ENCODE results near the gene TRAF7. TPM values are rescaled to one million over a fixed set of nuclear protein-coding genes. Genes with fewer than 3 reads are reported as not detected.
"Not testable (repeated sequence)": the region's sequence is repeated elsewhere in the genome, so short reads cannot be mapped to it uniquely, and the experiment has no call there.

TRAF7 gene
- polyA plus RNA-seq (2013, experiment 1 of 4) = 79.6 TPM
- 80.0 TPM for polyA plus RNA-seq (2013, experiment 2 of 4)
- polyA plus RNA-seq (2013, experiment 3 of 4) = 53.4 TPM
- 55.0 TPM for polyA plus RNA-seq (2013, experiment 4 of 4)

GRCh38 chr16:2155091-2155950 is at the start of gene TRAF7:
Gene TRAF7 (plus strand): TSS chr16:2155782. CDS start chr16:2163921, 8,139 bp downstream.
- Histone ChIP-seq H3K27ac (ENCODE audit: insufficient read depth, low read depth, low read length, poor library complexity, severe bottlenecking) (peak within 1 kb of the TSS; percentile 2), H3K27me3 (ENCODE audit: control insufficient read depth, insufficient read depth, low read length, poor library complexity, severe bottlenecking) (peaks cover 2% of the 10 kb centered on the region), H3K4me1 (ENCODE audit: control insufficient read depth, insufficient read depth, low read length) (peaks cover 62% of the 10 kb centered on the region), H3K9me3 (ENCODE audit: control insufficient read depth, low read length) (no peaks in the 10 kb centered on the region), H3K4me3 (ENCODE audit: insufficient read depth, low read depth, low read length) (peak within 1 kb of the TSS; percentile 81), H3K36me3 (ENCODE audit: control insufficient read depth, insufficient read depth, low read length) (peaks cover 4% of the 10 kb centered on the region)
- whole genome bisulfite sequencing, 2 experiments = 0% methylated on average over 94 of the region's 94 CpGs

GRCh38 chr16:2106211-2106610 is 49.4 kb upstream of the TRAF7 start:
- not testable (repeated sequence) for H3K9me3 ChIP-seq (ENCODE audit: control insufficient read depth, low read length); H3K4me3 ChIP-seq (ENCODE audit: insufficient read depth, low read depth, low read length); H3K27ac ChIP-seq (ENCODE audit: insufficient read depth, low read depth, low read length, poor library complexity, severe bottlenecking); H3K27me3 ChIP-seq (ENCODE audit: control insufficient read depth, insufficient read depth, low read length, poor library complexity, severe bottlenecking); H3K36me3 ChIP-seq (ENCODE audit: control insufficient read depth, insufficient read depth, low read length); H3K4me1 ChIP-seq (ENCODE audit: control insufficient read depth, insufficient read depth, low read length)
- 95% methylated on average over 38 of the region's 38 CpGs for WGBS, 2 experiments

- H3K4me3 ChIP-seq (ENCODE audit: insufficient read depth, low read depth, low read length) = not testable (repeated sequence)
Measured at GRCh38 chr16:2107121-2107790, 48.3 kb upstream of the TRAF7 start.

GRCh38 chr16:2107791-2108125 is 47.8 kb upstream of the TRAF7 start:
- not testable (repeated sequence) for H3K27me3 ChIP-seq (ENCODE audit: control insufficient read depth, insufficient read depth, low read length, poor library complexity, severe bottlenecking); H3K36me3 ChIP-seq (ENCODE audit: control insufficient read depth, insufficient read depth, low read length); H3K4me1 ChIP-seq (ENCODE audit: control insufficient read depth, insufficient read depth, low read length); H3K27ac ChIP-seq (ENCODE audit: insufficient read depth, low read depth, low read length, poor library complexity, severe bottlenecking); H3K9me3 ChIP-seq (ENCODE audit: control insufficient read depth, low read length); H3K4me3 ChIP-seq (ENCODE audit: insufficient read depth, low read depth, low read length)
- 97% methylated on average over 21 to 23 of the region's 23 CpGs for WGBS, 2 experiments

More at GRCh38 chr16:2107121-2107790, 48.3 kb upstream of the TRAF7 start:
- not testable (repeated sequence) for H3K27ac ChIP-seq (ENCODE audit: insufficient read depth, low read depth, low read length, poor library complexity, severe bottlenecking); H3K27me3 ChIP-seq (ENCODE audit: control insufficient read depth, insufficient read depth, low read length, poor library complexity, severe bottlenecking); H3K4me1 ChIP-seq (ENCODE audit: control insufficient read depth, insufficient read depth, low read length); H3K9me3 ChIP-seq (ENCODE audit: control insufficient read depth, low read length); H3K36me3 ChIP-seq (ENCODE audit: control insufficient read depth, insufficient read depth, low read length)
- 95% methylated on average over 17 of the region's 17 CpGs for WGBS, 2 experiments

- H3K4me3 ChIP-seq (ENCODE audit: insufficient read depth, low read depth, low read length); H3K27me3 ChIP-seq (ENCODE audit: control insufficient read depth, insufficient read depth, low read length, poor library complexity, severe bottlenecking); H3K4me1 ChIP-seq (ENCODE audit: control insufficient read depth, insufficient read depth, low read length); H3K36me3 ChIP-seq (ENCODE audit: control insufficient read depth, insufficient read depth, low read length); H3K9me3 ChIP-seq (ENCODE audit: control insufficient read depth, low read length); H3K27ac ChIP-seq (ENCODE audit: insufficient read depth, low read depth, low read length, poor library complexity, severe bottlenecking): not testable (repeated sequence)
- WGBS, 2 experiments = 97% methylated on average over 73 of the region's 73 CpGs
Measured at GRCh38 chr16:2108446-2109270, 46.9 kb upstream of the TRAF7 start.

GRCh38 chr16:2109271-2109580 is 46.4 kb upstream of the TRAF7 start:
- not testable (repeated sequence) for H3K4me3 ChIP-seq (ENCODE audit: insufficient read depth, low read depth, low read length); H3K4me1 ChIP-seq (ENCODE audit: control insufficient read depth, insufficient read depth, low read length); H3K9me3 ChIP-seq (ENCODE audit: control insufficient read depth, low read length); H3K27me3 ChIP-seq (ENCODE audit: control insufficient read depth, insufficient read depth, low read length, poor library complexity, severe bottlenecking); H3K27ac ChIP-seq (ENCODE audit: insufficient read depth, low read depth, low read length, poor library complexity, severe bottlenecking); H3K36me3 ChIP-seq (ENCODE audit: control insufficient read depth, insufficient read depth, low read length)
- WGBS, 2 experiments = 95 to 97% methylated on average over 25 of the region's 25 CpGs

GRCh38 chr16:2109872-2110271 is 45.7 kb upstream of the TRAF7 start:
- WGBS, 2 experiments = 97% methylated on average over 22 to 23 of the region's 23 CpGs
- not testable (repeated sequence) for H3K27ac ChIP-seq (ENCODE audit: insufficient read depth, low read depth, low read length, poor library complexity, severe bottlenecking)

GRCh38 chr16:2110332-2111008 is 45.1 kb upstream of the TRAF7 start:
- WGBS, 2 experiments = 96% methylated on average over 43 of the region's 43 CpGs
- H3K27me3 ChIP-seq (ENCODE audit: control insufficient read depth, insufficient read depth, low read length, poor library complexity, severe bottlenecking); H3K4me3 ChIP-seq (ENCODE audit: insufficient read depth, low read depth, low read length); H3K4me1 ChIP-seq (ENCODE audit: control insufficient read depth, insufficient read depth, low read length); H3K9me3 ChIP-seq (ENCODE audit: control insufficient read depth, low read length); H3K27ac ChIP-seq (ENCODE audit: insufficient read depth, low read depth, low read length, poor library complexity, severe bottlenecking); H3K36me3 ChIP-seq (ENCODE audit: control insufficient read depth, insufficient read depth, low read length): not testable (repeated sequence)

More at GRCh38 chr16:2109872-2110271, 45.7 kb upstream of the TRAF7 start:
- not testable (repeated sequence) for H3K27me3 ChIP-seq (ENCODE audit: control insufficient read depth, insufficient read depth, low read length, poor library complexity, severe bottlenecking); H3K4me1 ChIP-seq (ENCODE audit: control insufficient read depth, insufficient read depth, low read length); H3K36me3 ChIP-seq (ENCODE audit: control insufficient read depth, insufficient read depth, low read length); H3K4me3 ChIP-seq (ENCODE audit: insufficient read depth, low read depth, low read length); H3K9me3 ChIP-seq (ENCODE audit: control insufficient read depth, low read length)

- WGBS, 2 experiments = 97 to 98% methylated on average over 36 of the region's 36 CpGs
- H3K4me1 ChIP-seq (ENCODE audit: control insufficient read depth, insufficient read depth, low read length); H3K4me3 ChIP-seq (ENCODE audit: insufficient read depth, low read depth, low read length); H3K27ac ChIP-seq (ENCODE audit: insufficient read depth, low read depth, low read length, poor library complexity, severe bottlenecking); H3K36me3 ChIP-seq (ENCODE audit: control insufficient read depth, insufficient read depth, low read length); H3K9me3 ChIP-seq (ENCODE audit: control insufficient read depth, low read length); H3K27me3 ChIP-seq (ENCODE audit: control insufficient read depth, insufficient read depth, low read length, poor library complexity, severe bottlenecking): not testable (repeated sequence)
Measured at GRCh38 chr16:2111009-2111353, 44.6 kb upstream of the TRAF7 start.

All from ectodermal cell (in vitro differentiated cells).